Thyroid gland (tissue), 4 donors: Measurements from ENCODE around the gene RPS2. TPM values are rescaled to one million over a fixed set of nuclear protein-coding genes. Genes with fewer than 3 reads are reported as not detected.

Source experiments
- DNase-seq, 2 donors: peaks; one replicate each; pipeline ENCODE4 v3.0.0-alpha.2; 2019
- H3K27ac ChIP-seq, 3 donors: fragments of 200-600 bp; sonication (generic); 1 replicate in 2 of 3; 2 replicates in 1 of 3; pipeline ENCODE4 v1.5.1; 2016 to 2019; ENCODE audit warnings: mild to moderate bottlenecking in 1 of 3, moderate library complexity in 1 of 3
- H3K27me3 ChIP-seq: fragments of 200-600 bp; sonication (generic); one replicate; pipeline ENCODE4 v1.5.1; 2019
- H3K36me3 ChIP-seq, 2 donors: fragments of 200-600 bp; sonication (generic); one replicate each; pipeline ENCODE4 v1.5.1; 2016 to 2019
- H3K4me1 ChIP-seq, 2 donors: fragments of 200-600 bp; sonication (generic); one replicate each; pipeline ENCODE4 v1.5.1; 2017 to 2019
- H3K4me3 ChIP-seq, 3 donors: fragments of 200-600 bp; sonication (generic); replicated peaks in 1 of 3; 1 replicate in 2 of 3; 2 replicates in 1 of 3; pipeline ENCODE4 v1.5.1; 2016; ENCODE audit warnings: mild to moderate bottlenecking in 1 of 3
- H3K9me3 ChIP-seq: fragments of 200-600 bp; sonication (generic); one replicate; pipeline ENCODE4 v1.5.1; 2017
- POLR2A ChIP-seq, 2 donors: fragments of 450-650 bp; IDR thresholded peaks; one replicate each; pipeline ENCODE4 v1.6.1; 2017; ENCODE audit warnings: antibody characterized with exemption in 2 of 2, mild to moderate bottlenecking in 2 of 2, moderate library complexity in 1 of 2
- WGBS, 2 donors: methylation state at CpG; one replicate each; pipeline ENCODE4 v1.1.5; 2017; 5-methylcytosine and 5-hydroxymethylcytosine counted together
- intact Hi-C: fragments of 100-400 bp; cut with DNase I; formaldehyde crosslinking; loops from one replicate; pipeline ENCODE4 v1.15.1; 2023
- total RNA-seq, 4 donors: library from RNA; depleted of rRNA; stranded (reverse); fragments of >200 nt; gene quantifications; one replicate each; pipeline ENCODE4 v1.2.3, GENCODE V29; 2016
- TF ChIP-seq, protein P1 (sequence below), 6 experiments: fragments of 200-600 bp in 3 of 6; fragments of 450-650 bp in 3 of 6; sonication (generic) in 3 of 6; IDR thresholded peaks; one replicate each; pipeline ENCODE4 v1.5.1; 2016 to 2019; ENCODE audit warnings: antibody characterized with exemption in 6 of 6, mild to moderate bottlenecking in 2 of 6, inconsistent platforms in 1 of 6, moderate library complexity in 1 of 6

The RPS2 gene
- total RNA-seq, 4 donors from 2014 or later = 976 to 2,244 (median 1,167) TPM

DNA sequence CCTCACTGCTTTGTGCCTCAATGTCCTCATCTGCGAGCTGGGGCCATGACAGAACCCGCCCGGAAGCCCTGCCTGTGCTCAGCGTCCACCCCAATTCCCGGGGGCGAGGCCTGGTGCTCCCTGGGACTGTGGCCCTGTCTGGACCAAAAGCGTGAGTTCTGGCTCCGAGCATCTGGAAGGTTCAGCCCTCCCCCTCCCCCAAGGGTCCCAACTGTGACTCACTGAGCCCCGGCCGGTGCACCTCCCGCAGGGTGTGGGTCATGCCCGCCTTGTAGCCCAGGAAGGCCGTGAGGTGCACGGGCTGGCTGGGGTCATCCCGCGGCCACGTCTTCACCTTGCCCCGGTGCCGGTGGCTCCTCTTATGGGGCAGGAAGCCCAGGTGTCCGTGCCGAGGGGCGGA is 10.9 kb downstream of the RPS2 start:
- Histone ChIP-seq H3K4me3 (no peak overlapping the region), H3K4me1 (peaks cover 0 to 1% of the 10 kb centered on the region in 2 donors), H3K27me3 (no peaks in the 10 kb centered on the region), H3K9me3 (no peaks in the 10 kb centered on the region), H3K36me3 (no peaks in the 10 kb centered on the region), H3K27ac (no peak overlapping the region)
- WGBS, 2 donors = 88 to 90% methylated on average over 13 to 15 of the region's 22 CpGs
- no peak for DNase-seq
- intact Hi-C loops = no loop called here
- TF ChIP-seq, protein P1, sequence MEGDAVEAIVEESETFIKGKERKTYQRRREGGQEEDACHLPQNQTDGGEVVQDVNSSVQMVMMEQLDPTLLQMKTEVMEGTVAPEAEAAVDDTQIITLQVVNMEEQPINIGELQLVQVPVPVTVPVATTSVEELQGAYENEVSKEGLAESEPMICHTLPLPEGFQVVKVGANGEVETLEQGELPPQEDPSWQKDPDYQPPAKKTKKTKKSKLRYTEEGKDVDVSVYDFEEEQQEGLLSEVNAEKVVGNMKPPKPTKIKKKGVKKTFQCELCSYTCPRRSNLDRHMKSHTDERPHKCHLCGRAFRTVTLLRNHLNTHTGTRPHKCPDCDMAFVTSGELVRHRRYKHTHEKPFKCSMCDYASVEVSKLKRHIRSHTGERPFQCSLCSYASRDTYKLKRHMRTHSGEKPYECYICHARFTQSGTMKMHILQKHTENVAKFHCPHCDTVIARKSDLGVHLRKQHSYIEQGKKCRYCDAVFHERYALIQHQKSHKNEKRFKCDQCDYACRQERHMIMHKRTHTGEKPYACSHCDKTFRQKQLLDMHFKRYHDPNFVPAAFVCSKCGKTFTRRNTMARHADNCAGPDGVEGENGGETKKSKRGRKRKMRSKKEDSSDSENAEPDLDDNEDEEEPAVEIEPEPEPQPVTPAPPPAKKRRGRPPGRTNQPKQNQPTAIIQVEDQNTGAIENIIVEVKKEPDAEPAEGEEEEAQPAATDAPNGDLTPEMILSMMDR (IDR thresholded peaks at IDR 0.05) = no peak
- no peak for TF ChIP-seq POLR2A (IDR thresholded peaks at IDR 0.05)

DNA sequence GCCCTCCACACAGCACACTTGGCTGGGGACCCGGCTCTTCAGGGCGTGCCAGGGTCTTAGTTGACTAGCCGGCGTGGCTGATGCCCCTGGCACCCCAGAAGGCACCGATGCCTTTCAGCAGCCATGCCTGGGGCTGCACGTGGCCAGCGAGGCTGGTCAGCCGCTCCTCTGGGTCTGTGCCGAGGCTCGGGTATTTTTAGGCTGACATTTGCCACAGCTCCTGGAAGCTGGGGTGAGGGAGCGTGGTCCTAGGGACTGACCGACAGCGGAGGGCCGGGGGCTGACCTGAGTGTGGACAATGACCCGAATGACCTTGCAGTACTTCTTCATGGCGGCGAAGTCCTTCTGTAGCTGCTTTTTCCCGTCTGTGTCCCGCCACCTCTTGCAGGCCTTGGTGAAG is 14.1 kb downstream of the RPS2 start:
- 89 to 95% methylated on average over 10 to 19 of the region's 19 CpGs for WGBS, 2 donors
- H3K4me3 ChIP-seq = no peak overlapping the region

DNA sequence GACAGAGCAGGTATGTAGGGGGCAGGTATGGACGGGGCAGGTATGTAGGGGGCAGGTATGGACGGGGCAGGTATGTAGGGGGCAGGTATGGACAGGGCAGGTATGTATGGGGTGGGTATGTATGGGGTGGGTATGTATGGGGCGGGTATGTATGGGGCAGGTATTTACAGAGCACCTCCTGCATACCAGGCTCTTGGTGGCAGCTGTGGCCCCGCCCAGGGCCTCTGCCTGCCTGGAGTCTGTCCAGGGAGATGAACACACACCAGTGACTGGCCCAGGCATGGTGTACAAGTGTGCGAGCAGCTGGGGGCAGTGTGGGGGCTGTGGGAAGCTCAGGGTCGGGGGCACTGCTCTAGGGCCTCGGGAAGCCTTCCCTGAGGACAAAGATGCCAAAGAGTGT is 14.6 kb downstream of the RPS2 start:
- H3K36me3 ChIP-seq = no peaks in the 10 kb centered on the region
- 64 to 72% methylated on average over 7 of the region's 7 CpGs for WGBS, 2 donors
- no peak for DNase-seq
- H3K4me3 ChIP-seq = no peak overlapping the region
- TF ChIP-seq, protein P1 (IDR thresholded peaks at IDR 0.05) = no peak
- no peak for TF ChIP-seq POLR2A (IDR thresholded peaks at IDR 0.05)
- no peaks in the 10 kb centered on the region for H3K4me1 ChIP-seq
- intact Hi-C loops = no loop called here
- no peaks in the 10 kb centered on the region for H3K9me3 ChIP-seq
- H3K27me3 ChIP-seq = no peaks in the 10 kb centered on the region
- H3K27ac ChIP-seq = no peak overlapping the region

More for the DNA sequence above, 14.1 kb downstream of the RPS2 start:
- Histone ChIP-seq H3K27me3 (no peaks in the 10 kb centered on the region), H3K9me3 (no peaks in the 10 kb centered on the region), H3K27ac (no peak overlapping the region), H3K4me1 (no peaks in the 10 kb centered on the region), H3K36me3 (no peaks in the 10 kb centered on the region)
- TF ChIP-seq, protein P1 (IDR thresholded peaks at IDR 0.05) = no peak
- no peak for TF ChIP-seq POLR2A (IDR thresholded peaks at IDR 0.05)
- no peak for DNase-seq
- intact Hi-C loops = no loop called here

DNA sequence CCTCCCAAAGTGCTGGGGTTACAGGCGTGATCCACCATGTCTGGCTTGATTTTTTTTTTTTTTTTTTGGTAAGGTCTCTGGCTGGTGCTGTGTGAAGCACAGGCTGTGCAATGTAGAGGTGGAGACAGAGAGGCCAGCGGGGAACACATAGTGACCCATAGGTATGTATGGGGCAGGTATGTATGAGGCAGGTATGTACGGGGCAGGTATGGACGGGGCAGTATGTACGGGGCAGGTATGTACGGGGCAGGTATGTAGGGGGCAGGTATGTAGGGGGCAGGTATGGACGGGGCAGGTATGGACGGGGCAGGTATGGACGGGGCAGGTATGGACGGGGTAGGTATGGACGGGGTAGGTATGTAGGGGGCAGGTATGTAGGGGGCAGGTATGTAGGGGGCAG is 15.1 kb downstream of the RPS2 start:
- DNase-seq = no peak
- intact Hi-C loops = no loop called here
- 90 to 93% methylated on average over 11 of the region's 11 CpGs for WGBS, 2 donors
- H3K27me3 ChIP-seq = no peaks in the 10 kb centered on the region
- H3K36me3 ChIP-seq = no peaks in the 10 kb centered on the region
- no peaks in the 10 kb centered on the region for H3K9me3 ChIP-seq
- no peaks in the 10 kb centered on the region for H3K4me1 ChIP-seq
- no peak for TF ChIP-seq POLR2A (IDR thresholded peaks at IDR 0.05)
- TF ChIP-seq, protein P1 (IDR thresholded peaks at IDR 0.05) = no peak
- no peak overlapping the region for H3K27ac ChIP-seq
- H3K4me3 ChIP-seq = no peak overlapping the region

DNA sequence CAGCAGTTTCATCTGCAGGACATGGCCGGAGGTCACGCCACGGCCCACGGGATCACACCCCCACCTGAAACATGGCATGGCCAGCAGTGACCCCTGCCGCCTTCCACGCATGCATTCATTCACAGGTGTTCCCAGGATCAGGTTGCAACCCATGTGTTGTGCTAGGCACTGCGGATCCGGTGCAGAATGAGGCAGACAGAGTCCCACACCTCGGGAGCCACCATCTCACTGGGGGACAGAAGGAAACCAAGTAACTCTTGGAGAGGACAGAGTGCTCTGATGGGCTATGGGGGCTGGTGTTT is 17.3 kb downstream of the RPS2 start:
- Histone ChIP-seq H3K9me3 (no peaks in the 10 kb centered on the region), H3K4me3 (no peak overlapping the region), H3K4me1 (peaks cover 6 to 10% of the 10 kb centered on the region in 2 donors), H3K27ac (no peak overlapping the region), H3K36me3 (no peaks in the 10 kb centered on the region), H3K27me3 (no peaks in the 10 kb centered on the region)
- no peak for DNase-seq
- TF ChIP-seq POLR2A (IDR thresholded peaks at IDR 0.05) = no peak
- TF ChIP-seq, protein P1 (IDR thresholded peaks at IDR 0.05) = no peak
- intact Hi-C loops = no loop called here
- 86 to 96% methylated on average over 5 to 8 of the region's 9 CpGs for WGBS, 2 donors
